ENCODE measurements around the gene PSME1. TPM values are rescaled to one million over a fixed set of nuclear protein-coding genes. Genes with fewer than 3 reads are reported as not detected.

The PSME1 gene
- total and polyA plus RNA-seq, 7 experiments from 2014 or later: 189 to 703 (median 234) TPM

DNA sequence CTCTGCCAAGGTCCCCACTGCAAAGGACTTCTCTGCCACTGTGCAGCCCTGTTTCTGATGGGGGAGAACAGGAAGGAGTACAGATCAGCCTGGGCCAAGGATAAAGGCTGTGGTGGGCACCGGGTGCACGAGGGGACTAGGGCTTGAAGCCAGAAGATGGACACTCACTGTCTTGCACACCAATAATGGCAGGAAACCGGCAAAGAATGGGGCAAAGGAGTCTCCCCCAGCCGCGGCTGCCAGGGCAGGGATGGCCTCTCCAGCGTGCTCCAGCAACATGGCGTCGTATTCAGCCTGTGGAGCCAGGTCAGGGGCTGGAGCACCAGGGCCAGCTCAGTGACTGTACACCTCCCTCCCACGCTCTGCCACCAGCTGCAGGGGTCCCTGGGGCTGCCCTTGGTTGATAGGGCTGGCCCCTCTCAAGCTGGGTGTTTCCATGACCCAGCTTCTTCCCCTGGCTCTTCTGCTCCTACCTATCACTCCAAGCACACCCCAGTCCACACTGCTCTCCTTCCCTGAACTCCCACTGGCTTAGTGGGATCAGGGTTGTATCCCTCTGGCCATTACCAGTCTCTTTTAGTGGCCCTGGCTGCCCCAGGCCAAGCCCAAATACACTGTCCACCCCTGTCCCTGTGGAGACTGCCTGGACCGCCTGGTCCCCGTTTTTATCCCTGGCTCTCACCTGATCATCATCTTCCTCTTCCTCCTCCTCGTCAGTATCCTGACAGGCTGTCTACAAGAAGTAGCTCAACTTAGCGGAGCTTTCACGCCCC, 46.3 kb downstream of the PSME1 start:
- no peaks in the 10 kb centered on the region for H3K27me3 Mint-ChIP-seq
- Histone ChIP-seq H3K27me3 (ENCODE audit: control insufficient read depth in 2 of 2, insufficient read depth in 2 of 2, low read length in 2 of 2) (no peaks in the 10 kb centered on the region), H3K27ac (ENCODE audit: low read depth, low read length) (no peak overlapping the region), H3K9me3 (ENCODE audit: control insufficient read depth in 2 of 3, low read length in 3 of 3) (no peaks in the 10 kb centered on the region), H3K36me3 (ENCODE audit: control insufficient read depth in 2 of 3, insufficient read depth in 3 of 3, low read length in 3 of 3) (peaks cover 0 to 94% (median 18%) of the 10 kb centered on the region in 3 experiments), H3K4me1 (ENCODE audit: control insufficient read depth in 2 of 2, insufficient read depth in 2 of 2, low read length in 2 of 2) (peaks cover 1 to 6% of the 10 kb centered on the region in 2 donors), H3K4me3 (ENCODE audit: low read length) (no peak overlapping the region)
- DNase-seq: no peak
- H3K4me1 Mint-ChIP-seq: peaks cover 4 to 15% (median 5%) of the 10 kb centered on the region in 7 donors
- peaks cover 0 to 28% (median 4%) of the 10 kb centered on the region in 5 donors for H3K36me3 Mint-ChIP-seq
- intact Hi-C loops (cut with micrococcal nuclease): no loop called here
- POLR2A ChIA-PET: interaction anchor here (0.9 to 1.4 kb wide), 3 partner anchors 9 to 22 kb away, joined by 3 to 5 read pairs (median 3); partner anchors contain the start of genes IRF9 and TM9SF1
- peak; percentile 6 for ATAC-seq
- H3K9me3 Mint-ChIP-seq: peaks cover 0 to 4% (median 0%) of the 10 kb centered on the region in 11 donors
- CTCF ChIA-PET: no interaction called here
- peak overlapping the region in 6 of 9 donors; percentile 5 to 82 (median 26) for H3K27ac Mint-ChIP-seq
- no peak overlapping the region for H3K4me3 Mint-ChIP-seq

DNA sequence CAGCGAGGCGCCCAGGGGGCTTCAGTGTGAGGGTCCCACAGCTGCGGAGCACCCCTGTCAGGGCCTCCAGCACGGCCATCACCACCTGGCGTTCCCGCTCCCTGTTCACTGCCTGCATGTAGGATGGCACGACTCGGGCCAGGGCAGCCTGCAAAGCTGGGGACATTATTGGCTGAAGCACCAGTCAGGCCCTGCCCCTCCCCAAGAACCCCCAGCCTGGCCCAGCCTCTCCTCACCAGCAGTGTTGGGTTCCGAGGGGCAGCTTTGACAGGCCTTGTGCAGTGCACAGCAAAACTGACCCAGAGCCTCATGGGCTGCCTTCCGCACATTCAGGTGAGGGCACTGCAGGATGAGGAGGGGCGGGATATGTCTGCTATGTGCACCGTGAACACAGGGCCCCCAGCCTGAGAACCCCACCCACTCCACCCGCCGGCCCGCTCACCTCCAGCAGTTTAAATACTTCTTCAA, 47.1 kb downstream of the PSME1 start:
- ATAC-seq (no peak), DNase-seq (no peak)
- no peak overlapping the region for H3K4me3 ChIP-seq (ENCODE audit: low read length)
- no peak overlapping the region for H3K4me3 Mint-ChIP-seq
- peaks cover 0 to 4% (median 0%) of the 10 kb centered on the region in 11 donors for H3K9me3 Mint-ChIP-seq
- H3K27me3 ChIP-seq (ENCODE audit: control insufficient read depth in 2 of 2, insufficient read depth in 2 of 2, low read length in 2 of 2): no peaks in the 10 kb centered on the region
- no peak overlapping the region for H3K27ac ChIP-seq (ENCODE audit: low read depth, low read length)
- peaks cover 0 to 23% (median 4%) of the 10 kb centered on the region in 5 donors for H3K36me3 Mint-ChIP-seq
- intact Hi-C loops (cut with micrococcal nuclease): no loop called here
- H3K4me1 Mint-ChIP-seq: peaks cover 5 to 21% (median 13%) of the 10 kb centered on the region in 7 donors
- H3K36me3 ChIP-seq (ENCODE audit: control insufficient read depth in 2 of 3, insufficient read depth in 3 of 3, low read length in 3 of 3): peaks cover 0 to 86% (median 16%) of the 10 kb centered on the region in 3 experiments
- ChIA-PET POLR2A (interaction anchor here (1.0 kb wide), 1 partner anchor 10 kb away, joined by 3 read pairs; no protein-coding TSS in a partner anchor), CTCF (interaction anchor here (0.6 kb wide), 1 partner anchor 43 kb away, joined by 3 read pairs; no protein-coding TSS in a partner anchor)
- peak overlapping the region in 3 of 9 donors; percentile 67 to 82 (median 69) for H3K27ac Mint-ChIP-seq
- H3K4me1 ChIP-seq (ENCODE audit: control insufficient read depth in 2 of 2, insufficient read depth in 2 of 2, low read length in 2 of 2): peaks cover 9 to 13% of the 10 kb centered on the region in 2 donors
- H3K27me3 Mint-ChIP-seq: no peaks in the 10 kb centered on the region
- H3K9me3 ChIP-seq (ENCODE audit: control insufficient read depth in 2 of 3, low read length in 3 of 3): no peaks in the 10 kb centered on the region

DNA sequence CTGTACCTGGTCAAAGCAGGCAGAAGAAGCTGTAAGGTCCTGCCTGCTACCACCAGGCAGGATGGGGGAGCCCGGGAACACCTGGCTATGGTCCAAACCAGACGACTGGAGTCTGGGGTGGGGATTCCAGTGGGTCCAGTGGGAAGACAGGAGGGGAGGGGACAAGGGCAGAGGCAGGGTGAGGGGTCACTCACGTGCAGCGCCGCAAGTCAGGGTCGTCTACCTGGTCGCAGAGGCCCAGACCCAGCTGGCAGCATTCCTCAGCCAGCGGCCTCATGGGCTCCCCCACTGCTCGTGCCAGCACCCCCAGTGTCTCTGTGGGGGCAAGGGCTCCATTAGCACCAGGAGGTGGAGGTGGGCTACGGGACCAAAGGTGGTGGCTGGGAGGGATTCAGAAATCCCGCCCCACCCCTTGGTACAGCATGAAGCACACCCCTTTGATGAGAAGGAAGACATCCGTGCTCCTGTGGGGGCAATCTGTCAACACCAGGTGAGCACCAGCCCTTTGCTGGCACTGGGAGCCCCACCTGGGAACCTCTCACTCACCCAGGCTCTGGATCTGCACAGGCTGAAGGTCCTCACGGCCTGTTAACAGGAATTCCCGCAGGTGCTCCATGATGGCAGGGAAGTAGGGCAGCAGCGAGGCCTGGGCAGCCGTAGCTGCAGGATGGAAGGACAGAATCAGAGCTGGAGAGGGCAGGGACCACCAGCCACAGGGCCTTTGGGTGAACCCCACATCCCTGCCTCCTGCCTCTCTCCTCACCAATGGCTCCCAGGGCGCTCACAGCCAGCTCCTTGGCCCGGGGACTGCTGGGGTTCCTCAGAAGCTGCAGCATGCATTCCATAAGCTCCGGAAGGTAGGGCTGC, 48.3 kb downstream of the PSME1 start:
- Mint-ChIP-seq H3K4me3 (no peak overlapping the region), H3K4me1 (peaks cover 10 to 29% (median 22%) of the 10 kb centered on the region in 7 donors), H3K27me3 (no peaks in the 10 kb centered on the region), H3K27ac (peak overlapping the region in 2 of 9 donors; percentile 32 to 69), H3K9me3 (peaks cover 0 to 4% (median 0%) of the 10 kb centered on the region in 11 donors), H3K36me3 (peaks cover 0 to 18% (median 4%) of the 10 kb centered on the region in 5 donors)
- no peak for ATAC-seq
- Histone ChIP-seq H3K36me3 (ENCODE audit: control insufficient read depth in 2 of 3, insufficient read depth in 3 of 3, low read length in 3 of 3) (peaks cover 0 to 73% (median 10%) of the 10 kb centered on the region in 3 experiments), H3K27ac (ENCODE audit: low read depth, low read length) (no peak overlapping the region), H3K4me3 (ENCODE audit: low read length) (no peak overlapping the region), H3K9me3 (ENCODE audit: control insufficient read depth in 2 of 3, low read length in 3 of 3) (no peaks in the 10 kb centered on the region), H3K4me1 (ENCODE audit: control insufficient read depth in 2 of 2, insufficient read depth in 2 of 2, low read length in 2 of 2) (peaks cover 15% of the 10 kb centered on the region in 2 donors), H3K27me3 (ENCODE audit: control insufficient read depth in 2 of 2, insufficient read depth in 2 of 2, low read length in 2 of 2) (no peaks in the 10 kb centered on the region)
- ChIA-PET CTCF (interaction anchor here (1.3 to 1.4 kb wide), 2 partner anchors 19 to 75 kb away, joined by 3 to 4 read pairs; no protein-coding TSS in a partner anchor), POLR2A (interaction anchor here (0.7 to 2.2 kb wide), 8 partner anchors 9 to 70 kb away, joined by 3 to 9 read pairs (median 3); partner anchors contain the start of genes DCAF11, IRF9 and TINF2)
- intact Hi-C loops (cut with micrococcal nuclease): no loop called here
- peak in 1 of 9 donors; percentile 26 for DNase-seq

DNA sequence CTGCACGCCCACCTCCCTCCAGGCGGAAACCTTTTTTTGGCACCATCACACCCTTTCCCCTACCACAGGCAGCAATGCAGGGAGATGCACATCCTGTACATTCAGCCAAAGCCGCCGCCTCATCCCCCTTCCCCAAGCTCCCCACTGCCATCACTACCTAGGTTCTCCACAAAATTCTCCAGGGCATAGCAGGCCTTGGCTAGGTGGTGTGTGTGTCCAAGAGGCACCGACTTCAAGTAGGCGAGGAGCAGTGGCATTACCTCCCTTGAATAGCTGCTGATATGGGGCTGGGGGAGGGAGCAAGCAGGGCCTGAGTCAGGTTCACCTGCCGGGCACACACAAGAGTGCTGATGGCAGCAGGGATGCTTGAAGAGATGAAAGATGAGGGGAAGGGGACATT, 49.0 kb downstream of the PSME1 start:
- Mint-ChIP-seq H3K36me3 (peaks cover 0 to 17% (median 4%) of the 10 kb centered on the region in 5 donors), H3K4me3 (peak overlapping the region in 1 of 10 donors; percentile 38), H3K4me1 (peaks cover 12 to 33% (median 27%) of the 10 kb centered on the region in 7 donors), H3K27ac (peak overlapping the region in 1 of 9 donors; percentile 65), H3K9me3 (peaks cover 0 to 4% (median 0%) of the 10 kb centered on the region in 11 donors), H3K27me3 (no peaks in the 10 kb centered on the region)
- peaks cover 0 to 66% (median 10%) of the 10 kb centered on the region in 3 experiments for H3K36me3 ChIP-seq (ENCODE audit: control insufficient read depth in 2 of 3, insufficient read depth in 3 of 3, low read length in 3 of 3)
- intact Hi-C loops (cut with micrococcal nuclease): no loop called here
- POLR2A ChIA-PET: interaction anchor here (0.7 to 2.2 kb wide), 8 partner anchors 9 to 58 kb away, joined by 3 to 9 read pairs (median 3); partner anchors contain the start of genes CHMP4A, IRF9 and TINF2
- H3K27ac ChIP-seq (ENCODE audit: low read depth, low read length): no peak overlapping the region
- H3K9me3 ChIP-seq (ENCODE audit: control insufficient read depth in 2 of 3, low read length in 3 of 3): no peaks in the 10 kb centered on the region
- no peak for DNase-seq
- H3K4me1 ChIP-seq (ENCODE audit: control insufficient read depth in 2 of 2, insufficient read depth in 2 of 2, low read length in 2 of 2): peaks cover 15 to 16% of the 10 kb centered on the region in 2 donors
- CTCF ChIA-PET: interaction anchor here (1.3 to 1.4 kb wide), 2 partner anchors 20 to 76 kb away, joined by 3 to 4 read pairs; no protein-coding TSS in a partner anchor
- no peak for ATAC-seq
- H3K27me3 ChIP-seq (ENCODE audit: control insufficient read depth in 2 of 2, insufficient read depth in 2 of 2, low read length in 2 of 2): no peaks in the 10 kb centered on the region
- H3K4me3 ChIP-seq (ENCODE audit: low read length): no peak overlapping the region

DNA sequence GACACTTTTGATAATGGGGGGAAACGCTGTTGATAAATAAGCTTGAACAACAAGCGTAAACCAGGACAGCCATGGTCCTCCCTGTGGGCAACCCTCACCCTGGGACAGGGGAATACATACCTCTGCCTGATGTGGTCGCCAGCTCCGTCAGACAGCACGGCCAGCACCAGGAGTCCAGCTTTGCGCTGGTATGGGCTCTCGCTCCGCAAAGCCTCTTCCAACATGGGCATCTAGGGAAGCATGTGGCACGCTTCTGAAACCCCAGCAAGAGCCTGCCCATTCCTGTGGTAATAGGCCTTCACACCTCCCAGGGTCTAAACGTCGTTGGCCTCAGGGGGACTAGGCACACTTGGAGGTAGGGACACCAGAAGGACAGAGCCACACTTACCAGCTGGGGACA, 49.7 kb downstream of the PSME1 start:
- intact Hi-C loops (cut with micrococcal nuclease): no loop called here
- H3K27ac Mint-ChIP-seq: peak overlapping the region in 2 of 9 donors; percentile 67 to 71
- Histone ChIP-seq H3K4me3 (ENCODE audit: low read length) (no peak overlapping the region), H3K4me1 (ENCODE audit: control insufficient read depth in 2 of 2, insufficient read depth in 2 of 2, low read length in 2 of 2) (peaks cover 15 to 16% of the 10 kb centered on the region in 2 donors), H3K36me3 (ENCODE audit: control insufficient read depth in 2 of 3, insufficient read depth in 3 of 3, low read length in 3 of 3) (peaks cover 0 to 59% (median 10%) of the 10 kb centered on the region in 3 experiments), H3K9me3 (ENCODE audit: control insufficient read depth in 2 of 3, low read length in 3 of 3) (no peaks in the 10 kb centered on the region), H3K27me3 (ENCODE audit: control insufficient read depth in 2 of 2, insufficient read depth in 2 of 2, low read length in 2 of 2) (no peaks in the 10 kb centered on the region), H3K27ac (ENCODE audit: low read depth, low read length) (no peak overlapping the region)
- ChIA-PET CTCF (interaction anchor here (1.1 to 1.4 kb wide), 3 partner anchors 21 to 77 kb away, joined by 3 to 4 read pairs (median 3); partner anchors contain the start of gene IRF9), POLR2A (interaction anchor here (0.6 to 2.2 kb wide), 10 partner anchors 9 to 114 kb away, joined by 3 to 9 read pairs (median 4); partner anchors contain the start of genes CHMP4A, DHRS1, IRF9 and NOP9)
- peak overlapping the region in 1 of 10 donors; percentile 21 for H3K4me3 Mint-ChIP-seq
- ATAC-seq: no peak
- no peak for DNase-seq
- no peaks in the 10 kb centered on the region for H3K27me3 Mint-ChIP-seq
- H3K4me1 Mint-ChIP-seq: peaks cover 12 to 36% (median 29%) of the 10 kb centered on the region in 7 donors
- H3K36me3 Mint-ChIP-seq: peaks cover 0 to 15% (median 4%) of the 10 kb centered on the region in 5 donors
- peaks cover 0 to 4% (median 0%) of the 10 kb centered on the region in 11 donors for H3K9me3 Mint-ChIP-seq

Measured in naive thymus-derived CD4-positive, alpha-beta T cell (primary cell).